Cardiac fibroblast (primary cell): ENCODE data around the gene RPL32.

Source experiments
- DNase-seq, 2 donors: peaks; one replicate each; pipeline versions ENCODE4 v3.0.0 to v3.0.0-alpha.2; 2010; ENCODE audit warnings: low read depth in 2 of 2
- H3K4me3 ChIP-seq, 2 donors: replicated peaks in 1 of 2; 1 replicate in 1 of 2; 2 replicates in 1 of 2; pipeline ENCODE4 v1.5.1; 2011; ENCODE audit warnings: low read depth in 2 of 2, low read length in 2 of 2, mild to moderate bottlenecking in 2 of 2, moderate library complexity in 1 of 2
- TF ChIP-seq, protein P1 (sequence below): IDR thresholded peaks from one replicate; pipeline ENCODE4 v1.5.1; 2011; ENCODE audit warnings: low read depth, mild to moderate bottlenecking, low read length, inconsistent platforms

The RPL32 gene

DNA sequence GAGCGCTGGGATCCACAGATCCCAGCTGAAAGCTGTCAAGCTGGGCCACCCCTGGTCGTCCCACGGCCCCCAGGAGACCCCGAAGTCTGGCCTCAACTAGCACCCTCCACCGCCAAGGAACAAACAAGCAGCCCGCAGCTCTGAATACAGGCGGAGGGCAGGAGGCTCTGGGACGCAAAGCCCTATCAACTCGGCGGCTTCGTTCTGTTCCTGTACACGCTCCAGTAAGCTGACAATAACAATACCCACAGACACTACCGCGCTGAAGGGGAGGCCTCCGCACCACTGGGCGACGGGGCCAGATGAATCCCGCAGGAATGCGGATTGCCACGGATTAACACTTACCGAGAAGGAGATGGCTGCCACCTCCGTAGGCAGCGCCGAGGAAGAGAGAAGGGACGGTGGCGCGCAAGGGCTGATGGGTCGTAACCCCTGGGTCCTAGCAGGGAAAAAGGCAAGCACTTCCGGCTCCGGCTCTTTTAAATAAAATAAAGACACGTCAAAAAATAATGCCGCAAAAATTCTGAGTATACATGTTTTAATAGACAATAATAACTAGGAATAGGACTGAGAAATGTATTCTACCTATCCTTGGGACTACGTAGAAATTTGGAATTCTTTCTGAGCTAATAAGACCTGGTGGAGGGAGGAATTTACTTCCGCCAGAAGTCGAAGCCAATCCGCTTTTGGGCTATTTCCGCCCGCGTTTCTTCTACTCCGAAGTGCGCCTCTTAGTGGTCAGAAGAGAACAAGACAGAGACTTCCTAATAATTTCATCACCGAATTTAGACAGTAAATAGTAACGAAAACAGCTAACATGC lies at the start of gene RPL32:
Gene RPL32 (minus strand): TSS at position 417 of the 821 bp plus-strand sequence. CDS start 1,328 bp downstream, outside the sequence.
- TF ChIP-seq, protein P1, sequence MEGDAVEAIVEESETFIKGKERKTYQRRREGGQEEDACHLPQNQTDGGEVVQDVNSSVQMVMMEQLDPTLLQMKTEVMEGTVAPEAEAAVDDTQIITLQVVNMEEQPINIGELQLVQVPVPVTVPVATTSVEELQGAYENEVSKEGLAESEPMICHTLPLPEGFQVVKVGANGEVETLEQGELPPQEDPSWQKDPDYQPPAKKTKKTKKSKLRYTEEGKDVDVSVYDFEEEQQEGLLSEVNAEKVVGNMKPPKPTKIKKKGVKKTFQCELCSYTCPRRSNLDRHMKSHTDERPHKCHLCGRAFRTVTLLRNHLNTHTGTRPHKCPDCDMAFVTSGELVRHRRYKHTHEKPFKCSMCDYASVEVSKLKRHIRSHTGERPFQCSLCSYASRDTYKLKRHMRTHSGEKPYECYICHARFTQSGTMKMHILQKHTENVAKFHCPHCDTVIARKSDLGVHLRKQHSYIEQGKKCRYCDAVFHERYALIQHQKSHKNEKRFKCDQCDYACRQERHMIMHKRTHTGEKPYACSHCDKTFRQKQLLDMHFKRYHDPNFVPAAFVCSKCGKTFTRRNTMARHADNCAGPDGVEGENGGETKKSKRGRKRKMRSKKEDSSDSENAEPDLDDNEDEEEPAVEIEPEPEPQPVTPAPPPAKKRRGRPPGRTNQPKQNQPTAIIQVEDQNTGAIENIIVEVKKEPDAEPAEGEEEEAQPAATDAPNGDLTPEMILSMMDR, result peak; percentile 82
- peak; percentile 98 to 99 for DNase-seq
- peak within 1 kb of the TSS; percentile 75 to 96 for H3K4me3 ChIP-seq

- TF ChIP-seq, protein P1, result no peak
- no peak overlapping the region for H3K4me3 ChIP-seq
- no peak for DNase-seq
These were observed 49.4 kb upstream of the RPL32 start for GRCh38 chr3:12890610-12891390.

DNA sequence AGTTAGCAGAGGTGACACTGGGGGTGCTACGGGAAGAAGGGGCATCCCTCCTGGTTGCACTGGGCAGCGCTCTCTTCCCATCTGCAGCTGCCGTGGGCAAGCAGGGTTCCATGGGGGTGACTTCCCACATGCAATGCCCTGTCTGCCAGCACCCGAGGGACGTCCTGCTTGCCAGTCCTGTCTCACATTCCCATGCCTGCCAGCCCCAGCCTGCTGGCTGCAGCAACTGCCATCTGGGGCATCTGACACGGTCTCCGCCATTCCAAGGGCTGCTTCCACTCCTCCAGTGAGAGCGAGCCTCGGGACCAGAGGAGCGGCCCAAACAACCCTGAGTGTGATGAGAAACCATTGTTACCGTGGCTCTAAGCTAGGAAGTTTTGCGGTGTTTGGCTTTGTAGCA lies 45.4 kb upstream of the RPL32 start:
- H3K4me3 ChIP-seq, result no peak overlapping the region
- DNase-seq, result no peak
- TF ChIP-seq, protein P1, result no peak

DNA sequence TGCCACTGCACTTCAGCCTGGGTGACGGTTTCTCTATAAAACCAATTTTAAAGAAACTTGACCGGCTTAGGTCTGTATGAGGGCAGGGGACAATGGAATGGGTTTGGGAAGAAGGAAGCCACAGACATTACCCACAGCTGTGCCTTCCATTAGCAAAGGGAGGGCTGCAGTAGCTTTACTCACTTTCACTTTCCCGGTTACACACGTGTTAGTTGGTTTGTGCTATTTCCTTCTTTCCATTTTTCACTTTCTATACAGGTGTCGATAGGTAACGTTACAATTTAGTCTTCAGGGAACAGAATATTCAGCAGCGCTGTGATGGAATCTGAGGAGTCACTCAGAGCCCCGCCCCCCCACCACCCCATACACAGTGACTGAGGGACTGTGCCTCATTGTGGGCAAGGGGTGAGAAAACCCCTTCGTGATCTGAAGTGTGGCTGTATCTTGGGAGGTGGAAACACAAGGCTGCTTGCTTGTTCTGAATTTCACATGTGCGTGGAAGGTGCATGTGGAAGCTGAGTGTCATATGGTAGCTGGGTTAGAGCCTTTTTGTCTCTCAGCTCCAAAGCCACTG lies 44.8 kb upstream of the RPL32 start:
- no peak overlapping the region for H3K4me3 ChIP-seq
- DNase-seq, result no peak
- TF ChIP-seq, protein P1, result no peak

DNA sequence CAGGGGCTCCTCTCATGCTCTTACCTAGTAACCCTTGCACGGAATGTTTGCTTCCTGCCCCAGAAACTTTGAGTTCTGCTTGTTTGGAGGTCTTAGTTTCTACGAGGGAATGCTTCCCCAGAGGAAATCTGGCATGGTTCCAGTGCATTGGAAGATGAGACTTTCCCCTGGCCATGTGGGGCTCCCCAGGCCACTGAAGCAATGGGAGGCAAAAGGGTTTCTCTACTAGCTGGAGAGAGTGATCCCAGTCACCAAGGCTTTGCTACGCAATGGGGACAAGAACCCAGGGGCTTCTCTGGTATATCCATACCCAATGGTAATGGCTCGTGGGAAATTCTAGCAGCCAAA lies 44.2 kb upstream of the RPL32 start:
- TF ChIP-seq, protein P1, result no peak
- no peak for DNase-seq
- H3K4me3 ChIP-seq, result no peak overlapping the region

GRCh38 chr3:12884790-12885582 lies 43.6 kb upstream of the RPL32 start:
- DNase-seq, result no peak

More at GRCh38 chr3:12884790-12885582, 43.6 kb upstream of the RPL32 start:
- H3K4me3 ChIP-seq, result no peak overlapping the region
- TF ChIP-seq, protein P1, result no peak
